HG02885 (cell line): ENCODE data around the gene PRR36.
"Not testable (repeated sequence)": the region's sequence is repeated elsewhere in the genome, so short reads cannot be mapped to it uniquely, and the experiment has no call there.

ENCODE experiments used
- ATAC-seq: cut with Tn5 transposase; IDR thresholded peaks from one replicate; pipeline ENCODE4 v1.9.1; 2021; ENCODE audit warnings: mild to moderate bottlenecking; ENCODE audit not compliant: unreplicated experiment, poor library complexity

PRR36 gene

GRCh38 chr19:7900931-7901330 lies 26.7 kb upstream of the PRR36 start:
- ATAC-seq = no peak

DNA sequence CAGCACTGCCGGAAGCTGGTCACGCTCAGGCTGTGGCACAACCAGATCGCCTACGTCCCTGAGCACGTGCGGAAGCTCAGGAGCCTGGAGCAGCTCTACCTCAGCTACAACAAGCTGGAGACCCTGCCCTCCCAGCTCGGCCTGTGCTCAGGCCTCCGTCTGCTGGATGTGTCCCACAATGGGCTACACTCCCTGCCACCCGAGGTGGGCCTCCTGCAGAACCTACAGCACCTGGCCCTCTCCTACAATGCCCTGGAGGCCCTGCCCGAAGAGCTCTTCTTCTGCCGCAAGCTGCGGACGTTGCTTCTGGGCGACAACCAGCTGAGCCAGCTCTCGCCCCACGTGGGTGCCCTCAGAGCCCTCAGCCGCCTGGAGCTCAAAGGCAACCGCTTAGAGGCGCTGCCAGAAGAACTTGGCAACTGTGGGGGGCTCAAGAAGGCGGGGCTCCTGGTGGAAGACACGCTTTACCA lies 26.2 kb upstream of the PRR36 start:
- ATAC-seq = no peak

- ATAC-seq = no peak
Measured at GRCh38 chr19:7899751-7900378, 25.7 kb upstream of the PRR36 start.

DNA sequence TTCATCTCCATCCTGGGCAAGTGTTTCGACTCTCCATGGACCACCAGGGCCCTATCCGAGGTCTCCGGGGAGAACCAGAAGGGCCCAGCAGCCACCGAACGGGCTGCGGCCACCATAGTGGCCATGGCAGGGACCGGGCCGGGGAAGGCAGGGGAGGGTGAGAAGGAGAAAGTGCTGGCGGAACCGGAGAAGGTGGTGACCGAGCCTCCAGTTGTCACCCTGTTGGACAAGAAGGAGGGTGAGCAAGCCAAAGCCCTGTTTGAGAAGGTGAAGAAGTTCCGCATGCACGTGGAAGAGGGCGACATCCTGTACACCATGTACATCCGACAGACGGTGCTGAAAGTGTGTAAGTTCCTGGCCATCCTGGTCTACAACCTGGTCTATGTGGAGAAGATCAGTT lies 24.8 kb upstream of the PRR36 start:
- ATAC-seq = no peak

GRCh38 chr19:7897292-7897691 lies 23.1 kb upstream of the PRR36 start:
- no peak for ATAC-seq

DNA sequence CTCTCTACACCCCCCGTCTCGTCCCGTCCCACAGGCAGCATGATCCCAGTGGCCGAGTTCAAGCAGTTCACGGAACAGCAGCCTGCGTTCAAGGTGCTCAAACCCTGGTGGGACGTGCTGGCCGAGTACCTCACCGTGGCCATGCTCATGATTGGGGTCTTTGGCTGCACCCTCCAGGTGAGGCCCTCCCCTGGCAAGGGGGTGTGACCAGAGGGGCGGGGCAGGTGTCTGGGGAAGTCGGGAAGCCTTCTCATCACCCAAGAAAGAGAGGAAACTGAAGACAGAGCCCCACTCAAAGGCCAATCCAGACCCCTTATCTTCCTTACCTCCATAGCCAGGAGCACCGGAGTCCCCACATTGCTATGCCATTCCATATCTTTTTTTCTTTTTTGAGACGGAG lies 21.4 kb upstream of the PRR36 start:
- no peak for ATAC-seq

DNA sequence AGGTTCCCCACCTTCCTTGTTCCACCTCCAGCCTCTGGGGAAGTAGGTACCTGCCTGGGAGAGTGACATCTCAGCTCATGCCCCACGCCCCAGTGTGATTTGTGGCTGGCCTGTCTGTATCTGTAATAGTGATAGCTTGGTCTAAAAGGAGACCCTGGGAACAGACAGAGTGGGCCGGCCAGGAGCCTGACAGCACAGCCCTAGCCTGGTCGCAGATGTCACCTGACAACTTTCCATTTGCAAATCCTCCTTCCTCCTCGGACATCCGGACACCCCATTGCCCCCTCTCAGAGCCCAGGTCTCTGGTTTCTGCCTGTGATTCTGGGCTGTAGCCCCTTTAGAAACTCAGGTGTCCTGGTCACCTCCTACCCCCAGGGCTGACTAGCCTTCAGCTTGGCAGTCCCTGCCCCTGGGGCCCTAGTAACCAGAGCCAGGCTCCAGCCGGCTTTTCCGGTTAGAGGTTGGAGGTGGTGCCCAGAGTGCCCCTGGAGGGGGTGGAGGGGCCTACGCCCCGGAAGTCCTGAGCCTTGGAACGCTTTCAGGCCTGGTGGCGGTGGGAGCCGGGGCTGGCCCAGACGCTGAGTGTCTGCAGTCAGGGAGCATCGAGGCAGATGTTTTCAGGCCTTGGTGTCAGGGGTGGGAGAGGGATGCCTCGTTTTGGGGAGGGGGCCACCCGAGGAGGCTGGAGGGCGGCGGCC lies 20.6 kb upstream of the PRR36 start:
- ATAC-seq = no peak

GRCh38 chr19:7893362-7894101 lies 19.3 kb upstream of the PRR36 start:
- not testable (repeated sequence) for ATAC-seq

DNA sequence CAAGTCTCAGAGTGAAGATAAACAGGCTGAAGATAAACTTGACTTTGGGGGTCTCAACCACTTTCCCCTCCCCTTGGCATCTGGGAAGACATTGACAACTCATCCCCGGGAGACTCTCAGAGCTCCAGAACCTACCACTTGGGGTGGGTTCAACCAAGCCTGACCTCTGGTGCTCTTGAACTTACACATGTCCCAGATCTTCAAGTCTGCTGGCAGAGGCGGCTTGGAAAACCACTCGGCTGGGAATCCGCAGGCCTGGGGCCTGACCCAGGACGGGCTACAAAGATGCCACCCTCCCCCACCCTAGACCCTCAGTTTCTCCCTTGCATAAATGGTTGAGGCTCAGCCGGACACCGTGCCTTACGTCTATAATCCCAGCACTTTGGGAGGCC lies 14.6 kb upstream of the PRR36 start:
- ATAC-seq = no peak

DNA sequence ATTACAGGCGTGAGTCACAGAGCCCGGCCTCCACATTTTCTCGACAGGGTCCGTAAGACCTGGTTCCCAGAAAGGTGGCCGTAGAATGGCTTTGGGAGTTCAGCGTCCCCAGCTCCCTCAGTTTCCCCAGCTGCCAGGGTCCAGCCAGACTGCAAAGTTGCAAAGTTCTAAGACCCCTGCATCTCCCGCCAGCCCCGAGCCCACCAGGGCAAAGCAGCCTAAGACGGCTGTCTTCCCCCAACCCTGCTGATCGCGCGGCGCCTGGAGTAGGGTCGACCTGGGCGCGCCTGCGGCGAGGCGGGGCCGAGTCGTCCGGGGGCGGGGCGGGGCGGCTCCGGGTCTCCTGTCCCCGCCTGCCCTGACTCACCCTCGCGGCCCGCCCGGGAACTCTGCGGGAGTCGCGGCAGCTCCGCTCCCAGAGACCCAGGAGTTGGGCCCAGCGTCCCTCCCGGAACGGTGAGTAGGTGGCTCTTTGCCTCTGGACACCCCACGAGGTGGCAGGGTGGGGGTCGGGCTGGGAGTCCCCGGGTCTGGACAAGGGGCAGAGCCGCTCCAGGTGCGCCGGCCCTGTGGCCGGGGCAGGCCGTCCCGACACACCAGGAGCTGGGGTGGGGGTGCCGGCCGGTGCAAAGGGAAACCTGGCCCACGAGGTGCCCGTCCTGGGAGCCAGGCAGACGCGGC lies 14.1 kb upstream of the PRR36 start, which contains the start of gene LRRC8E:
Gene LRRC8E, plus strand, starts transcription at position 366 of the 681 bp plus-strand sequence. CDS start 7,094 bp downstream, outside the sequence.
- no peak for ATAC-seq

DNA sequence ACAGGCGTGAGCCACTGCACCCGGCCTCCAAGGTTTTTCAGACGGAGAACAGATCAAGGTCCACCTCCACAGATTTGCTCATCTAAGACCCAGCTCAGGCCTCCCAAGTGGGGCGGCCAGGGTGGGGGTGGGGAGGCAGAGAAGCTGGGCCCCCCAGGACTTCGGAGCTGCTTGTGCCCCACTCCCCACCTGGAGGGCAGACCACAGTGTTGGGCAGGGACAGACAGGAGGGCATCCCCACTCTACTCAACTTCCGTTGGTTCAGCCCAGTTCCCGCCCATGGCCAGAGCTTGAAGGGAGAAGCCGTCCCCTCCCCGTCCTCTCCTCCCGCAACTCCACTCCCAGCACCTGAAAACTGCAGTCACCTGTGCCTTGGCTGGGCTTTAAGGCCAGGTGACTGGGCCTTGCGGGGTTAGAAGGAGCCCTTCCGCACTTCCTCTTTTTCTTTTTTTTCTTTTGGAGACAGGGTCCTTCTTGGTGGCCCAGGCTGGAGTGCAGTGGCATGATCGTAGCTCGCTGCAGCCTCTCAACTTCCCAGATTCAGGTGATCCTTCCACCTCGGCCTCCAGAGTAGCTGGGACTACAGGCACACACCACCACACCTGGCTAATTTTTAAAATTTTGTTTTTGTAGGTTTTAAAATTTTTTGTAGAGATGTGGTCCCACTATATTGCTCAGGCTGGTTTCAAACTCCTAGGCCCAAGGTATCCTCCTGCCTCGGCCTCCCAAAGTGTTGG lies 13.4 kb upstream of the PRR36 start:
- no peak for ATAC-seq

- ATAC-seq = no peak
Measured at GRCh38 chr19:7885818-7886217, 11.6 kb upstream of the PRR36 start.

GRCh38 chr19:7883796-7884570 lies 9.8 kb upstream of the PRR36 start:
- no peak for ATAC-seq

GRCh38 chr19:7883105-7883504 lies 8.9 kb upstream of the PRR36 start:
- ATAC-seq = no peak

DNA sequence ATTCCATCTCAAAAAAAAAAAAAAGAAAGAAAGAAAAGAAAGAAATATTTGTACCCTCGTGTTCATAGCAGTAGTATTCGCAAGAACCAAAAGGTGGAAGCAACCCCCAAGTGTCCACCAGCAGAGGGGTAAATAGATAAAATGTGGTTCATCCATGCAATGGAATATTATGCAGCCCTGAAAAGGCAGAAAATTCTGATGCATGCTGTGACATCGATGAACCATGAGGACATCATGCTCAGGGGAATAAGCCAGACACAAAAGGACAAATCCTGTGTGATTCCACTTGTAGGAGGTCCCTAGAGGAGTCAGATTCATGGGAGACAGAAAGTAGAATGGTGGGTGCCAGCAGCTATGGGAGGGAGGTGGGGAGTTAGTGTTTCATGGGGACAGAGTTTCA lies 7.7 kb upstream of the PRR36 start:
- ATAC-seq = no peak

GRCh38 chr19:7879836-7880235 lies 5.6 kb upstream of the PRR36 start:
- ATAC-seq = no peak

DNA sequence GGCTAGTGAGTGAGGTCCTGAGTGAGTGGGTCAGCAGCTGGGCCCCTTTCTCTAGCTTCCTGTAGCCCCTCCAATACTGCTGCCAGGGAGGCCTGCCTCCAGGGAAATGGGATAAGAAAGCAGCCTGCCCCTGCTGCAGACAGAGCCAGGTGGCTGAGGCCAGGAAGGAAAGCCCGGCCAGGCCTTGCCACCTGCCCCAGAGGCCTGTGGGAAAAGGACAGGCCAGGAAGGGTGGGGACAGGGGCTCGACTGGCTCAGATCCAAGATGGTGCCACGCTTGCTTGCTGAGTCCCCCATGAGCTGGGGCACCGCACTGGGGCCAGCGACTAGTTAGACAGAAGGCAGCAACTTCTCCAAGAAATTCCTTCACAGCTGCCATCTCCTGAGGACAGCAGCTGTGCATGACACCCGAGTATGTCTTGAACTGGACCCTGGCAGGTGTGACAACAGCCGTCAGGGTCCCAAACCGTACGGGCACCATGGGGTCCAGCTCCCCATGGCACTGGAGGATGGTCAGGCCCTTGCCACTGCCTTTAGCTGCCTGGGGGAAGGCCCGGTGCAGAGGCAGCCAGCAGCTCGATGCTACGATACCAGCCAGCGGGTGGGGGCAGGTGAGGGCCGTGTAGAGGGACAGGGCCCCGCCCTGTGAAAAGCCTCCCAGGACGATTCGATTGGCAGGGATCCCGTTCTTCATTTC lies 5.1 kb upstream of the PRR36 start:
- no peak for ATAC-seq

DNA sequence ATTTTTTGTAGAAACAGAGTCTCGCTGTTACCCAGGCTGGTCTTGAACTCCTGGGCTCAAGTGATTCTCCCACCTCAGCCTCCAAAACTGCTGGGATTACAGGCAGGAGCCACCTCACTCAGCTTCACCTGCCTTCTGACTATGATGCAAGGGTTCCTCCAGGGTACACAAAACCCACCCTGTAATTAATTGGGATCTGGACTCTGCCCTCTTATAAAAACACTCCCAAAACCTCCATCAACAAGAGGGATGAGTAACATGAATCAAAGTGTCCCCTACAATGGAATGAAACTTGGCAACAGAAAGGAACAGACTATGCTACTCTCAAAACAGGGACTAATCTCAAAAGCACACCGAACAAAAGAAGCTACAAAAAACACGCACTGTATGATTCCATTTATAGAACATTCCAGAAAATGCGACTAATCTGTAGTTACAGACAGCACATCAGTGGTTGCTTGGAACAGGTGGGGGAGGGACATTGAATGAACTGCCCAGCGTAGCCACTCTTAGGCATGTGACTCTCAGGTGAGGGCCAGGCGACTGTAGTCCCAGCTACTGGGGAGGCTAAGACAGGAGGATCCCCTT lies 3.2 kb upstream of the PRR36 start:
- no peak for ATAC-seq
